HepG2 (cell line): ENCODE measurements around the gene NSF. TPM values are rescaled to one million over a fixed set of nuclear protein-coding genes. Genes with fewer than 3 reads are reported as not detected.
A peak's percentile ranks its signal among the peaks of the same experiment; 100 is the strongest.

ENCODE experiments used
- ATAC-seq: fragments of 200-7000 bp; cut with Tn5 transposase; 3 replicates; pipeline ENCODE4 v1.9.1; 2020; ENCODE audit warnings: mild to moderate bottlenecking, moderate library complexity
- BruUV-seq: library from RNA; stranded (reverse); fragments of 400-500 nt; replicated peaks from 2 replicates; lab custom pipeline; 2021; lab: Mats Ljungman, UMichigan
- CTCF ChIA-PET: fragments of 300-600 bp; formaldehyde crosslinking; extraction: SDS; loops from one replicate; lab custom pipeline; 2021; ENCODE audit warnings: low total read pairs, inconsistent platforms, low intra/inter-chr PET ratio; lab: Yijun Ruan, JAX
- POLR2A ChIA-PET: fragments of 350-600 bp; sonication (Branson Sonifier 250); formaldehyde crosslinking; loops from one replicate; lab custom pipeline; 2020; ENCODE audit warnings: antibody characterized with exemption, inconsistent platforms; lab: Yijun Ruan, JAX
- DNase-seq: peaks from one replicate; pipeline ENCODE4 v3.0.0-alpha.2; 2015; ENCODE audit warnings: low spot score
- FAIRE-seq: peaks from 3 replicates; lab custom pipeline; 2011; peaks lifted over from hg19 to GRCh38; lab: Jason Lieb, UNC
- H2AFZ ChIP-seq: one replicate; pipeline ENCODE4 v1.6.1; 2011; ENCODE audit warnings: low read length, inconsistent platforms
- H3K27ac ChIP-seq: fragments of 300-600 bp; 3 replicates; pipeline ENCODE4 v1.8.0; 2011; ENCODE audit warnings: mixed run types, mild to moderate bottlenecking, mixed read lengths, low read length, inconsistent platforms; ENCODE audit not compliant: insufficient read depth; ENCODE audit errors: extremely low read length
- H3K27me3 ChIP-seq, 2 experiments: fragments of 200-600 bp in 1 of 2; 2 replicates in 1 of 2; 3 replicates in 1 of 2; pipeline versions ENCODE4 v1.6.0 to v1.8.0; 2011; ENCODE audit warnings: low read length in 2 of 2, mild to moderate bottlenecking in 2 of 2, moderate library complexity in 2 of 2, inconsistent platforms in 1 of 2; ENCODE audit not compliant: insufficient read depth in 2 of 2, control insufficient read depth in 1 of 2
- H3K36me3 ChIP-seq, 2 experiments: fragments of 200-600 bp in 1 of 2; replicated peaks in 1 of 2; 2 replicates in 1 of 2; 3 replicates in 1 of 2; pipeline versions ENCODE4 v1.5.1 to v1.8.0; 2011; ENCODE audit warnings: low read length in 2 of 2, inconsistent platforms in 1 of 2; ENCODE audit not compliant: insufficient read depth in 2 of 2, control insufficient read depth in 1 of 2
- H3K4me1 ChIP-seq: 2 replicates; pipeline ENCODE4 v1.5.1; 2012; ENCODE audit warnings: low read length, inconsistent platforms; ENCODE audit not compliant: insufficient read depth
- H3K4me2 ChIP-seq: 2 replicates; pipeline ENCODE4 v1.6.0; 2011; ENCODE audit warnings: low read depth, low read length, inconsistent platforms
- H3K4me3 ChIP-seq, 3 experiments: fragments of 200-600 bp in 1 of 3; sonication (generic), shearing (Covaris generic) in 1 of 3; replicated peaks in 1 of 3; 2 replicates each; pipeline ENCODE4 v1.5.1; 2011 to 2016; ENCODE audit warnings: low read length in 3 of 3, inconsistent platforms in 2 of 3, low read depth in 2 of 3, mild to moderate bottlenecking in 2 of 3, control low read depth in 1 of 3, mixed read lengths in 1 of 3; ENCODE audit not compliant: insufficient read depth in 1 of 3
- H3K79me2 ChIP-seq: one replicate; pipeline ENCODE4 v1.6.1; 2011; ENCODE audit warnings: low read length, inconsistent platforms; ENCODE audit not compliant: insufficient read depth
- H3K9ac ChIP-seq: 2 replicates; pipeline ENCODE4 v1.6.0; 2011; ENCODE audit warnings: mild to moderate bottlenecking, low read depth, low read length, inconsistent platforms; ENCODE audit not compliant: insufficient read depth
- H3K9me3 ChIP-seq: 2 replicates; pipeline ENCODE4 v1.5.1; 2012; ENCODE audit warnings: mild to moderate bottlenecking, low read length
- H4K20me1 ChIP-seq: 2 replicates; pipeline ENCODE4 v1.6.0; 2011; ENCODE audit warnings: inconsistent platforms, mild to moderate bottlenecking, low read length, moderate library complexity; ENCODE audit not compliant: insufficient read depth
- CBX2 ChIP-seq, 2 experiments: fragments of 200-600 bp in 1 of 2; sonication (generic); formaldehyde crosslinking in 1 of 2; IDR thresholded peaks; 2 replicates each; pipeline versions ENCODE4 v1.7.0 to v1.8.1; 2018 to 2022; ENCODE audit warnings: low read depth in 2 of 2, low read length in 1 of 2, mild to moderate bottlenecking in 1 of 2, missing genetic modification reagents in 1 of 2
- HNRNPK ChIP-seq: fragments of 200-400 bp; formaldehyde crosslinking; IDR thresholded peaks from 2 replicates; pipeline ENCODE4 v1.6.1; 2018; ENCODE audit warnings: low read length, low read depth, moderate library complexity, mild to moderate bottlenecking; ENCODE audit not compliant: poor library complexity, severe bottlenecking
- KDM4B ChIP-seq: sonication (generic); formaldehyde crosslinking; IDR thresholded peaks from 2 replicates; pipeline ENCODE4 v1.4.0; 2020; ENCODE audit warnings: missing genetic modification reagents
- KLF12 ChIP-seq: sonication (generic); formaldehyde crosslinking; IDR thresholded peaks from 2 replicates; pipeline ENCODE4 v1.4.0; 2020; ENCODE audit warnings: missing genetic modification reagents, borderline replicate concordance
- KLF6 ChIP-seq: IDR thresholded peaks from 2 replicates; pipeline ENCODE4 v1.8.0; 2016; ENCODE audit warnings: missing biosample characterization, missing genetic modification reagents
- MED13 ChIP-seq: sonication (generic); formaldehyde crosslinking; IDR thresholded peaks from 2 replicates; pipeline ENCODE4 v1.5.0; 2020; ENCODE audit warnings: missing genetic modification reagents
- RAD51 ChIP-seq: fragments of 450-650 bp; IDR thresholded peaks from 2 replicates; pipeline ENCODE4 v1.6.1; 2016; ENCODE audit warnings: borderline replicate concordance
- RNF2 ChIP-seq: fragments of 450-650 bp; conservative IDR thresholded peaks from 2 replicates; pipeline ENCODE4 v1.6.1; 2016; ENCODE audit warnings: low read depth
- ZNF569 ChIP-seq: sonication (generic); formaldehyde crosslinking; IDR thresholded peaks from 2 replicates; pipeline ENCODE4 v1.5.0; 2020; ENCODE audit warnings: mild to moderate bottlenecking, missing genetic modification reagents, moderate library complexity, borderline replicate concordance
- ZSCAN12 ChIP-seq: sonication (generic); formaldehyde crosslinking; IDR thresholded peaks from 2 replicates; pipeline ENCODE4 v1.9.0; 2021; ENCODE audit warnings: mild to moderate bottlenecking, missing genetic modification reagents
- ZSCAN25 ChIP-seq: sonication (generic); formaldehyde crosslinking; IDR thresholded peaks from 2 replicates; pipeline ENCODE4 v1.8.0; 2022; ENCODE audit warnings: mild to moderate bottlenecking, missing genetic modification reagents
- WGBS: methylation state at CpG from one replicate; pipeline ENCODE4 v1.1.6; 2017; ENCODE audit warnings: low lambda C conversion rate; 5-methylcytosine and 5-hydroxymethylcytosine counted together
- in situ Hi-C: cut with HindIII; loops from 2 replicates; pipeline ENCODE4 v1.10.0; 2017; ENCODE audit warnings: low pct_unique_long_range_greater_than_20kb; ENCODE audit not compliant: extremely low pct_ligation_motif_present
- intact Hi-C: fragments of 100-400 bp; cut with micrococcal nuclease; formaldehyde crosslinking; loops from one replicate; pipeline ENCODE4 v1.10.0; 2022; ENCODE audit not compliant: unreplicated experiment
- polyA plus RNA-seq, 8 experiments: library from polyadenylated mRNA; depleted of rRNA in 3 of 8; stranded (reverse) in 7 of 8; unstranded in 1 of 8; fragments of >200 nt; fragmentation: Illumina TruSeq in 4 of 8; extraction: Trizol in 4 of 8; gene quantifications; 2 replicates each; pipeline versions ENCODE4 v1.2.1 to v1.2.3, GENCODE V29; 2011 to 2016; ENCODE audit warnings: low read depth in 4 of 8, missing spikeins in 1 of 8, mixed read lengths in 1 of 8; ENCODE audit not compliant: insufficient read depth in 1 of 8
- total RNA-seq, 5 experiments: library from RNA; depleted of rRNA; stranded (reverse); fragments of >200 nt; fragmentation: Illumina TruSeq; extraction: Trizol; gene quantifications; 2 replicates each; pipeline ENCODE4 v1.2.3, GENCODE V29; 2016; ENCODE audit warnings: low read depth in 1 of 5

Gene NSF
- total and polyA plus RNA-seq, 2 of the 13 experiments (the other 11 are each of a cell fraction or from before 2014, with no cell fraction given) = 21.9 to 37.8 TPM

- in situ Hi-C loops (loop anchor here (10.0 kb wide), 1 partner anchor 54 kb away; no protein-coding TSS in a partner anchor), intact Hi-C loops (no loop called here)
- BruUV-seq = no TSS peak
- no peak for ATAC-seq
- no peaks in the 10 kb centered on the region for H3K9me3 ChIP-seq
- H3K4me2 ChIP-seq = no peak overlapping the region
- no peak overlapping the region for H3K9ac ChIP-seq
- H3K27me3 ChIP-seq = no peaks in the 10 kb centered on the region
- peaks cover 1 to 9% of the 10 kb centered on the region in 2 experiments; a peak in 3 of 5 replicates for H3K36me3 ChIP-seq
- FAIRE-seq = no peak
- ChIA-PET CTCF (no interaction called here), POLR2A (no interaction called here)
- no peak for DNase-seq
- no peak overlapping the region for H3K27ac ChIP-seq
- TF ChIP-seq KLF12 (CRISPR knock-in tag) (no peak), ZSCAN12 (CRISPR knock-in tag) (no peak), KLF6 (CRISPR knock-in tag) (no peak), MED13 (no peak), KDM4B (CRISPR knock-in tag) (no peak), RAD51 (no peak), ZSCAN25 (CRISPR knock-in tag) (no peak), CBX2 (IDR thresholded peaks at IDR 0.05; ENCODE audit: low read depth, low read length) (no peak), CBX2 (CRISPR knock-in tag; IDR thresholded peaks at IDR 0.05; ENCODE audit: low read depth) (no peak)
- 95% methylated on average over 1 of the region's 1 CpG for WGBS
- H4K20me1 ChIP-seq = no peaks in the 10 kb centered on the region
- no peaks in the 10 kb centered on the region for H3K79me2 ChIP-seq
- H2AFZ ChIP-seq = no peak overlapping the region
- no peak overlapping the region for H3K4me3 ChIP-seq
- no peaks in the 10 kb centered on the region for H3K4me1 ChIP-seq
Measured at GRCh38 chr17:46730679-46731078, 140.2 kb downstream of the NSF start.

GRCh38 chr17:46732160-46732559 is 141.7 kb downstream of the NSF start:
- Histone ChIP-seq H3K79me2 (no peaks in the 10 kb centered on the region), H3K4me2 (no peak overlapping the region), H3K4me3 (no peak overlapping the region), H3K27ac (no peak overlapping the region), H3K4me1 (no peaks in the 10 kb centered on the region), H3K9me3 (no peaks in the 10 kb centered on the region), H3K36me3 (peaks cover 1 to 9% of the 10 kb centered on the region in 2 experiments; a peak in 3 of 5 replicates), H3K27me3 (no peaks in the 10 kb centered on the region), H3K9ac (no peak overlapping the region), H2AFZ (no peak overlapping the region), H4K20me1 (no peaks in the 10 kb centered on the region)
- BruUV-seq = no TSS peak
- ChIA-PET POLR2A (interaction anchor here (0.6 kb wide), 1 partner anchor 15 kb away, joined by 3 read pairs; no protein-coding TSS in a partner anchor), CTCF (no interaction called here)
- 96% methylated on average over 1 of the region's 1 CpG for WGBS
- TF ChIP-seq RNF2 (no peak), HNRNPK (peak; percentile 92), ZNF569 (CRISPR knock-in tag) (no peak)
- intact Hi-C loops (no loop called here), in situ Hi-C loops (loop anchor here (10.0 kb wide), 1 partner anchor 53 kb away; no protein-coding TSS in a partner anchor)
- DNase-seq (no peak), ATAC-seq (no peak), FAIRE-seq (no peak)
